NCI-H187 treated with DMSO at 0.1 percent for 48 hours (cell line): ENCODE measurements around the gene CARD11.
A peak's percentile ranks its signal among the peaks of the same experiment; 100 is the strongest.
"Not testable (repeated sequence)": the region's sequence is repeated elsewhere in the genome, so short reads cannot be mapped to it uniquely, and the experiment has no call there.

ENCODE experiments used
- DNase-seq: peaks from one replicate; lab custom pipeline; 2025; lab: John Stamatoyannopoulos, UW

The CARD11 gene

DNA sequence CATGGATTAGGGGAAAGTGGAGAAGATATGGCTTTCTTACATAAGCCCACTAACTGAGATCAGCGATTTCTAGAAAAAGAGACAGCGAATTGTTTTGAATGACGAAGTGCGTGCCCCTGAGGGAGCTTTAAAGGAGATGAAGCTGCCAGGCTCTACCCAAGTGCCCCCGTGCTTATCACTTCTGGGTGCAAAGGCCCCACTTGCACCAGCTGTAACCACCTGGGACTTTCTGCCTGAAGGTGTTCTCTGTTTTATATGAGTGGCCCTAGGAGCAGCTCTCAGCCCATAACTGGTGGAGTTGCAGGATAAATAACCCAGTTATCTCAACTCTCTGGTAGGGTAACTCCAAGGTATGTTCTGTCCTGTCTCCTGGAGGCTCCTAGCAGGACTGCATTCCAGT, 20.4 kb upstream of the CARD11 start:
- no peak for DNase-seq

DNA sequence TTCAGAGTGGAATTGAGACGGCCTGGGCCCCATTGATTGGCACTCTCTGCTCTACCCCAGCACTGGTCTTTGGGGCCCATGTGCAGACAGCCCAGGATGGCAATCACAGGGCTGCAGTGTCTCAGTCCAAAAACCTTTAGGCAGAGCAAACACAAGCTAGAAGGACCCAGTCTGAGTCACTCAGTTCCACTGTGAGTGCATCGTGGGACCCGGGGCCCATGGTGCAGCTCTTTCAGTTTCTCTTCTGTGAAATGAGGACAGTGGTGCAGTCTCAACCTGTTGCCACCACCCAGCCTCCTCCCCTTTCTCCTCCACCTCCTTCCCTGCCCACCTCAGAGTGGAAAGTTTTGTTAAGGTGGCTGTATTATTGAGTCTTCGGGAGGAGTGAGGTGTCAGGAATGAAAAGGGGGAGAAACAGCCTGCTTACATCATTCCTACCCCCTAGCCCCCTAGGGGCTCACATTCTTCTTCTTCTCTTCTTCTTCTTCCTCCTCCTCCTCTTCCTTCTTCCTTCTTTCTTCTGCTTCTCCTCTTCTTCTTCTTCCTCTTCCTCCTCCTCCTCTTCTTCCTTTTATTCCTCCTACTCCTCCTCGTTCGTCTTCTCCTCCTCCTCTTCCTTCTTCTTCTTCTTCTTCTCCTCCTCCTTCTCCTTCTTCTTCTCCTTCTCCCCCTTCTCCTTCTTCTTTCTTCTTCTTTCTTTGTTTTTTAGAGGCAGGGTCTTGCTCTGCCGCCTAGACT, 19.5 kb upstream of the CARD11 start:
- DNase-seq, result no peak

DNA sequence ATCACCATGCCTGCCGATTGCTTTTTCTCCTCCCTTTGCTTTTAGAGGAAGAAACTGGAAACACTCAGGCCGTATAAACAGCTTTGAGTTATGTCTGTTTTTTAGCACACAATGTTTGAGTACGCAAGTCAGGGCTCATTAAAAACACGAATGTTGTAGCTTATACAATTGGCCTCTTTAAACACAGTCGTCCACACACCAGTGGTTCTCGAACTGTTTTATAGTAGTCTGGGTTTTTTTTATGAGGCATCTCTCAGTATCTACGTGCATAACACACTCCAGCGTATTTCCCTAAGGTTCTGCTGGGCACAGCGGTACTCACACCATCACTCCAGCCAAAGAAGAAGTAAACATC, 13.4 kb upstream of the CARD11 start:
- peak; percentile 90 for DNase-seq

GRCh38 chr7:3056234-3057065, 12.8 kb upstream of the CARD11 start:
- DNase-seq, result no peak

DNA sequence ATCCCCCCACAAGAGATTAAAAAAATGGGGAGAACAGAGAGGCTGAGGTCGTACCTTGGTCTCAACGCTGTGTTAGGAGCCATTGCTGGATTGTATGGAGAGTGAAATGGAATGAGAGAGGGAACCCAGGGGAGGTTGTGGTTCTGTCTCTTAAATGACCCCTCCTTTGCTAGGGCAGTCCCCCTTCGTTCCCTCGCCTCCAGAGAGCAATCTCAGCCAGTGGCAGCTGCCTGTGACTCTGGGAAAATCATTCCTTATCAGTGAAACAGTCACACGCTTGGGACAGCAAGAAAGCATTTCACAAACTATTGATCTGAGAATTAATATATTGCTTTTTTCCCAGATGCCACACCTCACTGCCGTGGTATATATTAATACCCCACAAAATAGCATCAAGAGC, 12.0 kb upstream of the CARD11 start:
- no peak for DNase-seq

GRCh38 chr7:3042861-3043489, 692 bp downstream of the CARD11 start:
- DNase-seq, result no peak

DNA sequence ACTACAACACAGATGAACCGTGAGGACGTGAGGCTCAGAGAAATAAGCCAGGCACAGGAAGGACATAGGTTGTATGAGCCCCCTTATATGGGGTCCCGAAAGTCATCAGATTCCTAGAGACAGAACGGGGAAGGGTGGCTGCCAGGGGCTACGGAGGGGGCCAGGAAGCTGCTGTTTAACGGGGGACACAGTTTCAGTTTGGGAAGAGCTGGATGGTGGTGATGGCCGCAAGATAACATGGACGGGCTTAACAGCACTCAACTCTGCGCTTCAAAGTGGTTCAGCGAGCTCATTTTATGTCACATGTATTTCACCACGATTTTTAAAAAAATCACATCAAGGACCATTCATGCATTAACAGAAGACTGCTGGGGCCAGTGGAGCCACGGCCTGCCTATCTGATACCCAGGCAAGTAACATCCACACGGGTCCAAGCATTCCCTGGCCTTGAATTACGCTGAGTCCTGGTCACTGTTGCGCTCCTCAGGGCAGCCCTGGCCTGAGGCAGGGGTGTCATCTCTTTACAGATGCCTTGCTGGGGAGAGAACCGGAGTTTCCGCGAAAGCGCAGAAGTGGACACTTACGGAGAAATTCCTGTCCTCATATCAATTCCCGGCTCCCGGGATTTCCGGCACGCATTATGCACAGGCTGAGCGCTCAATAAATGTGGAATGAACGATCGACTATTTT, 1.5 kb downstream of the CARD11 start:
- DNase-seq, result no peak

- no peak for DNase-seq
Observed at GRCh38 chr7:3039787-3040186, 3.9 kb downstream of the CARD11 start.

DNA sequence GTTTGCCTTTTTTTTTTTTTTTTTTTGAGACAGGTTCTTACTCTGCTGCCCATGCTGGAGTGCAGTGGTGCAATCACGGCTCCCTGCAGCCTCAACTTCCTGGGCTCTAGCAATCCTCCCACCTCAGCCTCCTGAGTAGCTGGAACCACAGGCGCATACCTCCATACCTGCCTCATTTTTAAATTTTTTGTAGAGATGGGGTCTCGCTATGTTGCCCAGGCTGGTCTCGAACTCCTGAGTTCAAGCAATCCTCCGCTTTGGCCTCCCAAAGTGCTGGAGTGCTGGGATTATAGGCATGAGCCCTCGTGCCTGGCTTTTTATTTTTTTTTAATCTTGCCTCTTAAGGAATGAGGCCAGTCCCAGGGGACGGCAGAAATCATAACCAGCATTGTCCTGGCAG, 5.7 kb downstream of the CARD11 start:
- not testable (repeated sequence) for DNase-seq

DNA sequence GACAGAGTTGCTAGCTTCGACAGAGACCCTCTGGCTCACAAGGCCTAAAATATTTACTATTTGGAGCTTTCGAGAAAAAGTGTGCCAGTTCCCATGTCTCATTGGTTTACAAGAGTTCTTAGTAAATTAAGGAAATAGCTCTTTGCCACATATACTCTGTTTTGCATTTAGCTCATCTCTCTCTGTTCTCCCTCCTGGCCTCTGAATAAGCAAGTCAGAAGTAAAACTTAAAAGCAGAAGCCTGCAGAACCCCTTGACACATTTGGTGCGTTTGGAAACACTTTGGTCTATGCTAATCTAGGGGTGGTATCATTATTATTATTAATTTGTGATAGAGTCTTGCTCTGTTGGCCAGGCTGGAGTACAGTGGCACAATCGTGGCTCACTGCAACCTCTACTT, 6.4 kb downstream of the CARD11 start:
- no peak for DNase-seq

DNA sequence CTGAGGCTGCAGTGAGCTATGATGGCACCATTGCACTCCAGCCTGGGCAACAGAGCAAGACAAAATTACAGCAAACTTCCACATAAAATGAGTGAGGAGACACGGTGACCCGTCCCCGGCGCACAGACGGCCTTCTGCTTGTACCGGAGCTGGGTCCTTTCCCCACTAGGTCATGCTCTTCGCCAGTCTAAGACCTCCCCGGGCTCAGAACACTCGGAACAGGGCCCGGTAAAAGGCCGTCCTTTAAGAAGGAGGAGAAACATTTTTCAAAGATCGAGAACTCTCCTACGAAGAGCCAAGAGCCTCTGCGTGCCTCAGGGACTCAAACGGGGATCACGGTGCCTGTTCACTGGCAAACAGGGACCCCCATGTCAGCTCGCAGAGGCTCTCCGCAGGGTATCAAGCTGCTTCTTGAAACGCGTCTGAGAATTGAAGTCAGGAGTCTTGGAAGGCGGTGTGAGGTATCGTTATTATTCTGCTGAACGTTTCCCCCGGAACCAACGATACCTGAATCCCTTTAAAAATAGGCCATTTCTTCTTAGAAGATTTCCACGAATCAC, 9.0 kb downstream of the CARD11 start:
- no peak for DNase-seq

DNA sequence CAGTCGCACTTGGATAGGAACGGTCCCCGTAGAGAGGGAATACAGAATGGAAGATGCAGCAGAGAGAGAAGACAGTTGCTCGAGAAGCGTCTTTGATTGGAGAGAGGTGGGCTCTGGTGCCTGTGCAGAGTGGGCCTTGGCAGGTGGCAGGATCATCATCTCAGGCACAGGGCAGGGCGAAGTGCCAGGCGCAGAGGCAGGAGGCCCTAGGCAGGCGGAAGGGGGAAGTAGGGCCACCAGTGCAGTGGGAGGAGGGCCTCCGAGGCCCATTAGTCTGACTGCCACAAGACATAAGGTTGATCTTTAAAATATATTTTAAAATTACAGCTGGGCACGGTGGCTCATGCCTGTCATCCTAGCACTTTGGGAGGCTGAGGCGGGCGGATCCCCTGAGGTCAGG, 10.1 kb downstream of the CARD11 start:
- no peak for DNase-seq

DNA sequence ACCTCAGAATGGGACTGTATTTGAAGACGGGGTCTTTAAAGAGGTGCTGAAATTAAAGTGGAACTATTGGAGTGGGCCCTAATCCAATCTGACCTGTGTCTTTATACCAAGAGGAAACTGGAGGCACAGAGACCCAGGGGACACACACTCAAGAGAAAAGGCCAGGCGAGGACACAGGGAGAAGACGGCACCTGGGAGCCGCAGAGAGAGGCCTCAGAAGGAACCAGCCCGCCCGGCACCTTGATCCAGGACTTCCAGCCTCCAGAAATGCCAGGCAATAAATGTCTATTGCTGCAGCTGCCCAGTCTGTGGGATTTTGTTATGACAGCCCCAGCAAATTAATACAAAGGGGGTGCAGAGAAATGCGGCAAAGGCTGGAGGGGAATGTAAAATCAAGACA, 10.5 kb downstream of the CARD11 start:
- DNase-seq, result no peak

GRCh38 chr7:3032256-3032655, 11.4 kb downstream of the CARD11 start:
- DNase-seq, result no peak

DNA sequence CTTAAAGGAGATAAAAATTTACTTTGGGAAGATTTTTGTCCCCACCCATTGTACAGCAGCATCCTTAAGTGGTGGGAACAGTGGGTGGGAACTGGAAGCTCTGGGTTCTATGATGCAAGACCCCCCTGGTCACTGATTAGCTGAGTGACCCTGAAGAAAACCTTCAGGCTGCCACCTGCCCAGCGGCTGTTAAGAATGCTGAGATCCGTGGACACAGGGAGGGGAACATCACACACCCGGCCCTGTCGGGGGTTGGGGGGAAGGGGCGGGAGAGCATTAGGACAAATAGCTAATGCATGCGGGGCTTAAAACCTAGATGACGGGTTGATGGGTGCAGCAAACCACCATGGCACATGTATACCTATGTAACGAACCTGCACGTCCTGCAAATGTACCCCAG, 14.5 kb downstream of the CARD11 start:
- DNase-seq, result no peak

- DNase-seq, result no peak
Observed at GRCh38 chr7:3028758-3029093, 14.9 kb downstream of the CARD11 start.

DNA sequence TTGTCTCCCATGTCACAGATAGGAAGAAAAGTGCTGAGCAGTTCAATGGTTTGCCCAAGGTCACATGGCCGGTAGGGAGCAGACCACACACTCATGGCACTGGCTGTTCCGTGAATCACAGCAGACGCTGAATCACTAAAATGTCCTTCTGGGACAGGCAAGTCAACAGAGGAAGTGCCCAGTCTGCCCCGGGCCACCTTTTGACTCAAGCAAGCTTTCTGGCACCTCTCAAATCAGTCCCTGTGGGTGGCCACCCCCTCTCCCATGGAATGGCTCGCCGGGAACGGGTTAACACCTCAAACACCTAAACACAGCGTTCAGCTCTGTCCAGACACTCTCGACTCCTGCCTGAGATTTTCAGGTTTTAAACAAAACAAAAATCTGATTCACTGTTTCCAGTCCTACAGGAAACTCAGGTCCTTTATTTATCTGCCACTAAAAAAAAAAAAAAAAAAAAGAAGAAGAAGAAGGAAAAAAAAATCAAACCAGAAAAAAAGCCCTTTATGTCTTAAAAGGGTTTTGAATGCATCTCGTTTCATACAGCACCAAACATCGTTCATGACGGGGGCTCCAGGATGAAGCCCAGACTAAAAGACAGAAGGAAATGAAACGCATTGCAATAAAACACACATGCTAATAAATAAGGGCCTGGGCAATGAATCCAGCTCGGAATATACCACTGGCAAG, 15.5 kb downstream of the CARD11 start:
- DNase-seq, result no peak

DNA sequence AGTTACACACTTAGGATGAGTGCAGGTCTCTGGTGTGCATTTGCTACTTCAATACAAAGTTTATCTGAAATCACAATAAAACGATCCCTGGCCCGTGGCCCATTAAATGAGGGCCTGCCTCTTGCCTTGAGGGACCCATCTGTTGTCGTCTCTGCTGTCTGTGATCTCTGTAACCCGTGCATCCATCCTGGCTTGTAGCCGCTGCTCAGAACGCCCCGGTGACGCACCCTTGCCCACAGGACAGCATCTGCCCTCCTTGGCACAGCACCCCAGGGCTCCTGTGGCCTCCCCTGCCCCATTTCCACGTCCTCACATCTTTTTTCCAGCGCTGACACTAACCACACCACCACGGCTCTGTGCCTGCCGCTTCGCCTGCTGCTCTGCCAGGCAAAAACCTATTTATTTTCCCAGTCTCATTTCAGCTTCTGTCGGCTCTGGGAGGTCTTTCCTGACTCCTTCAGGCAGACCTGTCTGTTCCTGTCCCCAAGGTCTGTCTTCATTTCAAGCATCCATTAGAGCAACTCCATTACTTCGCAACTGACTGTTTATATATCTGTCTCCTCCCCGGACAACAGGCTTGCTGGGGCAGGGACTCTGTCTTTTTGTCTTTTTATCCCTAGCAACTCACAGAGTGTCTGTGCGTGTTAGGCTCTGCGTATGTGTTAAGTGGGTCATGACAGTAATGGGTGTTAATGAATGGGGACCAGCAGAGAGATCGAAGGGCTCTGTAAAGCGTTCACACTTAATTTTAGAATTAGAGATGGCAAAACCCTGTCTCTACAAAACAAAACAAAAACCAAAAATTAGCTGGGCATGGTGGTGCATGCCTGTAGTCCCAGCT, 16.4 kb downstream of the CARD11 start:
- DNase-seq, result no peak

- DNase-seq, result no peak
Observed at GRCh38 chr7:3025616-3026015, 18.1 kb downstream of the CARD11 start.

DNA sequence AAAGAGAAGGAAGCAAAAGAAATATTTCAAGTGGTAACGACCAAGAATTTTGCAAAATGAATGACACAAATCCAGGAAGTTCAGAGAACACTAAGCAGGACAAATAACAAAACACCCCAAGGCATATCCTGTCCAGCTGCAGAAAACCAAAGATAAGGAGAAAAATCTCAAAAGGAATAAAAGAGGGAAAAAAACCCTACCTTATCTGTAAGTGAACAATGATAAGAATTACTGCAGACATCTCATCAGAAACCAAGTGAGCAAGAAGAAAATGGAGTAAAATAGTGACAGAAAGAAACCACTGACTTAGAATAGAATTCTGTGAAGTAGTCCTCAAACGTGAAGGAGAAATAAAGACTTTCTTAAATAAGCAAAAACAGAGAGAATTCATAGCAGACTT, 21.8 kb downstream of the CARD11 start:
- DNase-seq, result no peak

DNA sequence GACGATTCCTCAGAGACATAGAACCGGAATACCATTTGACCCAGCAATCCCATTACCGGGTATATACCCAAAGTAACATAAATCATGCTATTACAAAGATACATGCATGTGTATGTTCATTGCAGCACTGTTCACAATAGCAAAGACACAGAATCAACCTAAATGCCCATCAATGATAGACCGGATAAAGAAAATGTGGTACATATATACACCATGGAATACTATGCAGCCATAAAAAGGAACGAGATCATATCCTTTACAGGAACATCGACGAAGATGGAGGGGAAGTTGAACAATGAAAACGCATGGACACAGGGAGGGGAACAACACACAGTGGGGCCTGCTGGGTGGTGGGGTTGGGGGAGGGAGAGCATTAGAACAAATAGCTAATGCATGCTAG, 22.4 kb downstream of the CARD11 start:
- not testable (repeated sequence) for DNase-seq
